SK-N-MC (cell line): ENCODE measurements around the gene SMIM13.

ENCODE experiments used
- DNase-seq: peaks from one replicate; pipeline ENCODE4 v3.0.0-alpha.2; 2011; ENCODE audit warnings: low read depth, low spot score
- H3K27ac ChIP-seq: fragments of 200-600 bp; sonication (generic); 2 replicates; pipeline ENCODE4 v1.5.1; 2016; ENCODE audit warnings: mixed run types
- H3K36me3 ChIP-seq: fragments of 200-600 bp; sonication (generic); 2 replicates; pipeline ENCODE4 v1.6.1; 2017; ENCODE audit warnings: antibody characterized with exemption, low read length, mixed read lengths; ENCODE audit not compliant: insufficient read depth
- H3K4me3 ChIP-seq: fragments of 200-600 bp; sonication (generic); 2 replicates; pipeline ENCODE4 v1.5.1; 2016
- H3K9ac ChIP-seq: fragments of 200-600 bp; sonication (generic); 2 replicates; pipeline ENCODE4 v1.8.0; 2017; ENCODE audit warnings: mixed run types, mixed read lengths; ENCODE audit not compliant: insufficient read length
- H3K9me3 ChIP-seq: fragments of 200-600 bp; sonication (generic); 2 replicates; pipeline ENCODE4 v1.6.1; 2017; ENCODE audit warnings: low read depth, mild to moderate bottlenecking, antibody characterized with exemption, low read length, moderate library complexity, mixed read lengths
- EZH2 ChIP-seq: fragments of 200-600 bp; sonication (generic); IDR thresholded peaks from one replicate; pipeline ENCODE4 v1.6.1; 2017; ENCODE audit warnings: antibody characterized with exemption
- FOXP2 ChIP-seq: optimal IDR thresholded peaks from 2 replicates; pipeline ENCODE3; 2011; ENCODE audit warnings: mild to moderate bottlenecking, moderate library complexity; ENCODE audit not compliant: insufficient read depth; ENCODE audit errors: extremely low read length, control extremely low read depth
- POLR2AphosphoS5 ChIP-seq: IDR thresholded peaks from 2 replicates; pipeline ENCODE4 v1.6.1; 2012; ENCODE audit warnings: mild to moderate bottlenecking, low read depth, low read length, borderline replicate concordance

SMIM13 gene

DNA sequence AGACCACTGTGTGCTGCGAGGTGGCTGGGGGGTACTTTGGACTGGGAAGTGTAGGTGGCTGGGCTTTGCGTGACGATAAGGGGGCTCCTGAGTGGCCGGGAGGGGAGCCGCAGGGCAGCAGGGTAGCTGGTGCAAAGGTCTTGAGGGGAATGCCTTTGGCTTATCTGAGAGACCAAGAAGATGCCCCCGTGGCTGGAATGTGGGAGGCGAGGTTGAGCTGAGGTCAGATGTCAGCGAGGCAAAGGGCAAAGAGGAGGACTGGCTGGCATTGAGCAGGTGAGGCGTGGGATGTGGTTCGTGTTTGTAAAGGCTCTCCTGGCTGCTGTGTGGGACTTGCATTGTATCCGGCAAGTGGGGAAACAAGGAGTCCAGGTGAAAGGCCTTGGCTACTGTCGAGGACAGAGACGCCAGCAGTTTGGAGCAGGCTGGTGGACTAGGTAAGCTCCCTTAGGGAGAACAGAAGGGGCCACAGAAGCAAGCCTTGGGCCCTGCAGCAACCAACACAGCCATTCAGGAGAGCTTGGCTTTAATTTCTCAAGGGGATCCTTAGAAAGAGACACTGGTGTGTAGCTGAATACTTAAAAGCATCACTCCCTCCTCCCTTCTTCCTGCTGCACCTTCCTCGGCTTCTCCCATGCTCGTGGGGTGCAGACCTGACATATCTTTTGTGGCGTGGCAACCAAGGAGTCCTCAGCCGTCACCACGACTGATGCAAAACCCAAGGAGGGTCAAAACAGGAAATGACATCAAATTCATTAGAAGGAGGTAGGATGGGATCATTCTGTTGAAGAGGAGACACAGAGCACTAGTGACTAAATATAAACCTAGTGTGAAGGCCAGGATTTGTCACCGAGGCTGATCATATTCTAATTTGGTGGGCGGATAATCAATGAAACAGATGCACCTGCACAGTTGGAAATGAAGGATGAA is 71.3 kb downstream of the SMIM13 start:
- no peak for TF ChIP-seq POLR2AphosphoS5
- no peak for TF ChIP-seq EZH2

DNA sequence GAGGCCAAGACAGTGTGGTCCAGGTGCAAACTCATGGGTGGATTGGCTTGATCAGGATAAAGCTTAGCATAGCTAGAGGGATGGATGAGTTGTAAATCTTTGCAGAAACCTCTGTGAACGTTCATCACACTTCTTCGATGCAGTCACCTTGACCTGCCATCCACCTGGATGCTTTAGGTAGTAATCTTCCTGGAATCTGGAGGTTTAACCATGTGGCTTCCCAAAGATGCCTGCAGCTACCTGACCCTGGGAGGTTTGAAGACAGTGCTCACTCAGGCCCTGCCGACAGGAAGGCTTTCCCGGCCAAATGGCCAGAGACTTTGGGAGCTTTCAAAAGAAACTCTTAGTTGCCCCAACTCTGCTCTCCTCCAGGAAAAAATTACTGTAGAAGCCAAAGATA is 73.3 kb downstream of the SMIM13 start:
- no peaks in the 10 kb centered on the region for H3K9me3 ChIP-seq
- no peak overlapping the region for H3K4me3 ChIP-seq
- no peaks in the 10 kb centered on the region for H3K36me3 ChIP-seq
- H3K9ac ChIP-seq, result no peak overlapping the region
- H3K27ac ChIP-seq, result no peak overlapping the region
- DNase-seq, result no peak
- TF ChIP-seq EZH2, result no peak

More for the DNA sequence above, 71.3 kb downstream of the SMIM13 start:
- H3K9me3 ChIP-seq, result no peaks in the 10 kb centered on the region
- DNase-seq, result no peak
- H3K4me3 ChIP-seq, result no peak overlapping the region
- H3K27ac ChIP-seq, result no peak overlapping the region
- no peak overlapping the region for H3K9ac ChIP-seq
- H3K36me3 ChIP-seq, result no peaks in the 10 kb centered on the region

DNA sequence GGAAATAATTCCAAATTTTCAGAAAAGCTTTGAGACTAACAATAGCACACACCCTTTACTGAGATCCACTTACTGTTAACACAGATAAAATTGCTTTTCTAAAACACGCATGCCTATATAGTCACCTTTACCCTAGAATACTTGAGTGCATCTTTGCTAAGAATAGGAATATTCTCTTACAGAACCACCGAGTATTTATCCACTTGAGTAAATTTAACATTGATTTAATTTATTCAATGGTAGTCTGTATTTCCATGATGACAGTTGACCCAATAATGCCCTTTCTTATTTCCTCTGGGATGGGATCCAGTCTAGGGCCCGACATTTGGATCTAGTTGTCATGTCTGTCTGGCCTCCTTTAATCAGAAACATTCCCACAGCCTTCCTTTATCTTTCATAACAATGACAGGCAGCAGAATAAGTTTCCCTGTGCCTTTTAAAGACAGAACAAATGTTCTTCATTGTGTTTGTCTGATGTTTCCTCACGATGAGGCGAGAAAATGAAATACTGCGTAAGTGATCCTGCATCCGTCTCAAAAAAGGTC is 74.5 kb downstream of the SMIM13 start:
- Histone ChIP-seq H3K4me3 (no peak overlapping the region), H3K36me3 (no peaks in the 10 kb centered on the region), H3K27ac (no peak overlapping the region), H3K9me3 (no peaks in the 10 kb centered on the region), H3K9ac (no peak overlapping the region)
- no peak for DNase-seq
- TF ChIP-seq EZH2 (no peak), POLR2AphosphoS5 (no peak), FOXP2 (no peak)

DNA sequence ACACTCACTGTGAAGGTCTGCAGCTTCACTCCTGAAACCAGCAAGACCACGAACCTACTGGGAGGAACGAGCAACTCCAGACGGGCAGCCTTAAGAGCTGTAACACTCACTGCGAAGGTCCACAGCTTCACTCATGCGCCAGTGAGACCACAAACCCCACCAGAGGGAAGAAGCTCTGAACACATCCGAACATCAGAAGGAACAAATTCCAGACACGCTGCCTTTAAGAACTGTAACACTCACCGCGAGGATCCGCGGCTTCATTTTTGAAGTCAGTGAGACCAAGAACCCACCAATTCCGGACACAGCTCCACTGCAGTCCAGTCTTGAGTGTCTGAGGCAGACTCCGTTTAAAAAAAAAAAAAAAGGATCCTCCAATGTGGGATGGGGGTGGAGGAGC is 78.3 kb downstream of the SMIM13 start:
- Histone ChIP-seq H3K27ac (no peak overlapping the region), H3K36me3 (no peaks in the 10 kb centered on the region), H3K9me3 (no peaks in the 10 kb centered on the region), H3K4me3 (no peak overlapping the region), H3K9ac (no peak overlapping the region)
- TF ChIP-seq POLR2AphosphoS5, result no peak
- no peak for TF ChIP-seq FOXP2
- TF ChIP-seq EZH2, result no peak
- DNase-seq, result no peak

DNA sequence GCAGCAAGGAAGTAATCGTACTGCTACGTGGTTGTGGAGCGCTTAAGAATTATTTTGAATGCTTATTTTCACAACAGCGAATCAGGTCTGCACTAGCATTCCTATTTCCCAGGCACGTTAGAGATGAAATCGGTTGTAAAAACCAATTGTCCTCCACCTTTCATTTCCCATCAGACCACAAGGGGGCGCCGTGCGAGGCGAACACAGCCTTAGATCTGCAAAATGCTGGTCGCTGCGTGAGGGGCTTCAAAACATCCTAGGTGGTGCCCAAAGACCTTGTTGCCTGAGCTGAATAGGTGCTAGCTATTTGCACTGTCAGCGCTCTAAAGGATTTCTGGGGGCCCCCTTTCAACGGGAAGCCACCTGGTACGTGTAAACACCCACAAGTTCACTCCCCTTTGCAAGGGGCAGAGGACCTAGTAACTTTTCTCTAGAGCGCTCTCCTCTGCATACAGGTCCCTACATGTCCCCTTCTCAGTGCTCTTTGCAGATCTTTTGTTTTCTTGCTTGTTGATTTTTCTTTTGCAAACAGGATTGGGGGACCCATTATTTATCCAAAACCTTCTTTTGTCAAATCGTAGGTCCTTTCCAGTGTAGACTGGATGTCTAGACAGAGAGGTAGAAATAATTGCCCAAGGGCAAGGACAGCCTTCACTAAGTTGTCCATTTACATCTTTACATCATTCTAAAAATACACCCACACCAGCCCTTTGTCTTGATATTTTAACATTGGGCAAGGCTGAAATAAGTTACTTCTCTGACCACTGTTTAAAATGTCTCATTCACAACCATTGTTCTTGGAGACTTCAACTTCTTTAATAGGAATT is 79.1 kb downstream of the SMIM13 start:
- peak; percentile 30 for DNase-seq
- no peak overlapping the region for H3K9ac ChIP-seq
- no peak for TF ChIP-seq FOXP2
- no peak for TF ChIP-seq EZH2
- TF ChIP-seq POLR2AphosphoS5, result no peak
- H3K36me3 ChIP-seq, result no peaks in the 10 kb centered on the region
- H3K27ac ChIP-seq, result no peak overlapping the region
- H3K9me3 ChIP-seq, result no peaks in the 10 kb centered on the region
- no peak overlapping the region for H3K4me3 ChIP-seq

DNA sequence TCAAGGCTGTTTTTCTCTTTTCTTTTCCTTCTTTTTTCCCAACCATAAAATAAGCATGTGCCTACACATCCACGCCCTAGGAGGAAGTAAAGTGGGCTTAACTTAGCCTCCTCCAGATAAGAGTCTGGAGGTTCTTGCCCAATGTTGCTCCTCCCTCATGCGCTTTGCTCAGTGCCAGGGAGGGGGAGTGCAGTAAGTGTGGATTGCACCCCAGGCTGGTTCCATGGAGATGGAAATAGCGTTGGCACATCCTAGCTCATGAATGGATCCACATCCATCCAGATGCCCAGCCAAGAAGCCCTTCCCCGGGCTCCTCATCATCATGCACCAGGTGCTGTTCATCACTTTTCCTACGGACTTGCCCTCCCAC is 80.6 kb downstream of the SMIM13 start:
- Histone ChIP-seq H3K36me3 (no peaks in the 10 kb centered on the region), H3K4me3 (no peak overlapping the region), H3K27ac (no peak overlapping the region), H3K9me3 (no peaks in the 10 kb centered on the region), H3K9ac (no peak overlapping the region)
- DNase-seq, result no peak
- no peak for TF ChIP-seq POLR2AphosphoS5
- TF ChIP-seq FOXP2, result no peak
- TF ChIP-seq EZH2, result no peak

DNA sequence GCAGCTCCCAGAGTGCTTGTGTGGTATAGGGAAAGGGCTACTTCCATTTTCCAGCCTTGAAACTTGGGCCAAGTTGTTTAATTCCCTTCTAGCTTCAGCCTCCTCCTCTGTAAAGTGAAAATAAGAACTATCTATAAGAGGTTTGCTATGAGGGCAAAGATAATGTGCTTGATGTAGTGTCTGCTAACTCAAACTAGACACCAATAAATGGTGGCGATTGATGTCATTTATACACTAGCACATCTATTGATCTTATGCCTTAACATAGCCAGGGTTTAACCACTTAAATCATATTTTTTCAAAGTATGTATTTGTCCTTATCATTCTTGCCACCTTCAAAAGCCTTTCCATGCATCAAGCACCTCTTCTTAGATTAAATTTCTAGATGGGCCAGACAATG is 83.6 kb downstream of the SMIM13 start:
- Histone ChIP-seq H3K36me3 (no peaks in the 10 kb centered on the region), H3K9ac (no peak overlapping the region), H3K27ac (no peak overlapping the region), H3K9me3 (no peaks in the 10 kb centered on the region; the same call in 1 of the 2 replicates), H3K4me3 (no peak overlapping the region)
- TF ChIP-seq FOXP2, result no peak
- no peak for TF ChIP-seq POLR2AphosphoS5
- no peak for TF ChIP-seq EZH2
- DNase-seq, result no peak

DNA sequence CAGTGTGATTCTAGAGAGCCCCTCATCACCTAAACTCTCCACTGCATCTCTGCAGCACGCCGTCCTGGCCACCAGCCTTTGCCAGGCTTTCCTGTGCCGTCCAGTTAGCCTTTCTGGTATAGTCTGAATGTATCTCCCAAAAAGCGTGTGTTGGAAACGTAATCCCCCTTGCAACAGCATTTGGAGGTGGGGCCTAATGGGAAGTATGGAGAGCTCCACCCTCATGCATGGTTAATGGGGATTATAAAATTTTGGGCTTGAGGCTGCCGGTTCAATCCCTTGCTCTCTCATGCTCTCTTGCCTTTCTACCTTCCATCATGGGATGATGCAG is 85.4 kb downstream of the SMIM13 start:
- H3K9me3 ChIP-seq, result no peaks in the 10 kb centered on the region; the same call in 1 of the 2 replicates
- TF ChIP-seq FOXP2, result no peak
- TF ChIP-seq POLR2AphosphoS5, result no peak
- TF ChIP-seq EZH2, result no peak
- no peak for DNase-seq
- H3K9ac ChIP-seq, result no peak overlapping the region
- no peak overlapping the region for H3K27ac ChIP-seq
- no peak overlapping the region for H3K4me3 ChIP-seq
- no peaks in the 10 kb centered on the region for H3K36me3 ChIP-seq
